Right cardiac atrium (tissue), 5 donors: ENCODE measurements around the gene PPFIA1. TPM values are rescaled to one million over a fixed set of nuclear protein-coding genes. Genes with fewer than 3 reads are reported as not detected.

Source experiments
- ATAC-seq, 2 donors: fragments of 200-7000 bp; cut with Tn5 transposase; one replicate each; pipeline versions ENCODE4 v1.8.0 to v1.9.1; 2020; ENCODE audit warnings: moderate library complexity in 2 of 2, mild to moderate bottlenecking in 1 of 2
- DNase-seq, 3 donors: peaks; one replicate each; pipeline ENCODE4 v3.0.0-alpha.2; 2020
- H3K27ac ChIP-seq: one replicate; pipeline ENCODE4 v1.5.1; 2013; ENCODE audit warnings: mild to moderate bottlenecking, low read length, control low read depth, moderate library complexity
- H3K27me3 ChIP-seq: one replicate; pipeline ENCODE4 v1.6.1; 2013; ENCODE audit not compliant: control insufficient read depth, insufficient read depth
- H3K4me1 ChIP-seq: one replicate; pipeline ENCODE4 v1.6.1; 2013; ENCODE audit warnings: low read length; ENCODE audit not compliant: control insufficient read depth, insufficient read depth
- H3K4me3 ChIP-seq: one replicate; pipeline ENCODE4 v1.5.1; 2013; ENCODE audit warnings: low read length, control low read depth
- H3K9me3 ChIP-seq: one replicate; pipeline ENCODE4 v1.6.1; 2013; ENCODE audit warnings: low read length; ENCODE audit not compliant: control insufficient read depth
- WGBS: extraction: QIAGEN DNeasy Blood & Tissue Kit; methylation state at CpG from one replicate; pipeline ENCODE4 v1.1.7; 2013; 5-methylcytosine and 5-hydroxymethylcytosine counted together
- intact Hi-C, 4 donors: fragments of 100-400 bp; cut with DNase I; formaldehyde crosslinking; loops; one replicate each; pipeline versions ENCODE4 v1.11.0 to v1.14.0; 2022 to 2023
- polyA plus RNA-seq: library from polyadenylated mRNA; stranded (reverse); fragments of 200-250 nt; gene quantifications from one replicate; pipeline ENCODE4 v1.2.3, GENCODE V29; 2013
- total RNA-seq, 4 donors: library from RNA; stranded (reverse); fragmentation: NEBNext Ultra II Directional; extraction: Animal tissue kit (Norgen Biotek cat#: 25700); gene quantifications; one replicate each; pipeline ENCODE4 v1.2.1, GENCODE V29; 2021
- donor health status: healthy with polysubstance abuse.
- donor health status: DM: no; HTN: yes; CAD: no.
- donor health status: DM: no; HTN: no; CAD: no.
- donor health status: DM: no; HTN: yes; CAD: no; lungs with severe emphysema.
- donor health status: DM: yes; HTN: yes; CAD: no.

PPFIA1 gene
- total and polyA plus RNA-seq, 5 donors: 16.2 to 44.9 (median 37.7) TPM

- intact Hi-C loops: no loop called here
- Histone ChIP-seq H3K4me1 (no peaks in the 10 kb centered on the region), H3K9me3 (no peaks in the 10 kb centered on the region), H3K4me3 (no peak overlapping the region), H3K27ac (no peak overlapping the region), H3K27me3 (no peaks in the 10 kb centered on the region)
- no peak for DNase-seq
- WGBS: 88% methylated on average over 5 of the region's 5 CpGs
- no peak for ATAC-seq
These were observed 27.9 kb downstream of the PPFIA1 start for GRCh38 chr11:70298243-70298915.

GRCh38 chr11:70299636-70300035, 29.1 kb downstream of the PPFIA1 start:
- WGBS: 95% methylated on average over 11 of the region's 11 CpGs
- H3K4me3 ChIP-seq: no peak overlapping the region
- no peak for ATAC-seq
- H3K27me3 ChIP-seq: no peaks in the 10 kb centered on the region
- DNase-seq: no peak
- no peak overlapping the region for H3K27ac ChIP-seq
- no peaks in the 10 kb centered on the region for H3K4me1 ChIP-seq
- intact Hi-C loops: no loop called here
- H3K9me3 ChIP-seq: no peaks in the 10 kb centered on the region

GRCh38 chr11:70301191-70301590, 30.7 kb downstream of the PPFIA1 start:
- H3K27me3 ChIP-seq: no peaks in the 10 kb centered on the region
- WGBS: 93% methylated on average over 2 of the region's 2 CpGs
- H3K4me1 ChIP-seq: no peaks in the 10 kb centered on the region
- H3K4me3 ChIP-seq: no peak overlapping the region
- no peaks in the 10 kb centered on the region for H3K9me3 ChIP-seq
- ATAC-seq: no peak
- intact Hi-C loops: no loop called here
- no peak for DNase-seq
- H3K27ac ChIP-seq: no peak overlapping the region

- Histone ChIP-seq H3K4me1 (no peaks in the 10 kb centered on the region), H3K9me3 (no peaks in the 10 kb centered on the region), H3K27ac (no peak overlapping the region), H3K27me3 (no peaks in the 10 kb centered on the region), H3K4me3 (no peak overlapping the region)
- no peak for ATAC-seq
- DNase-seq: no peak
- WGBS: 89% methylated on average over 13 of the region's 13 CpGs
- intact Hi-C loops: no loop called here
These were observed 31.4 kb downstream of the PPFIA1 start for GRCh38 chr11:70301721-70302418.

GRCh38 chr11:70302419-70302752, 31.9 kb downstream of the PPFIA1 start:
- H3K27me3 ChIP-seq: no peaks in the 10 kb centered on the region

GRCh38 chr11:70303070-70303469, 32.6 kb downstream of the PPFIA1 start:
- ATAC-seq (peak; percentile 77 to 78), DNase-seq (peak; percentile 53 to 66 (median 63))
- no peak overlapping the region for H3K4me3 ChIP-seq
- no peaks in the 10 kb centered on the region for H3K27me3 ChIP-seq
- no peak overlapping the region for H3K27ac ChIP-seq
- H3K4me1 ChIP-seq: no peaks in the 10 kb centered on the region
- 64% methylated on average over 13 of the region's 13 CpGs for WGBS
- intact Hi-C loops: no loop called here
- H3K9me3 ChIP-seq: no peaks in the 10 kb centered on the region

More at GRCh38 chr11:70302419-70302752, 31.9 kb downstream of the PPFIA1 start:
- Histone ChIP-seq H3K4me1 (no peaks in the 10 kb centered on the region), H3K9me3 (no peaks in the 10 kb centered on the region), H3K27ac (no peak overlapping the region), H3K4me3 (no peak overlapping the region)
- ATAC-seq: peak in 1 of 2 donors; percentile 18
- intact Hi-C loops: no loop called here
- 65% methylated on average over 7 of the region's 7 CpGs for WGBS
- no peak for DNase-seq

- Histone ChIP-seq H3K27me3 (no peaks in the 10 kb centered on the region), H3K9me3 (no peaks in the 10 kb centered on the region), H3K27ac (no peak overlapping the region), H3K4me1 (no peaks in the 10 kb centered on the region), H3K4me3 (no peak overlapping the region)
- intact Hi-C loops: no loop called here
- ATAC-seq (no peak), DNase-seq (no peak)
- WGBS: 89% methylated on average over 2 of the region's 2 CpGs
These were observed 33.7 kb downstream of the PPFIA1 start for GRCh38 chr11:70304208-70304603.

GRCh38 chr11:70305501-70305900, 35.0 kb downstream of the PPFIA1 start:
- intact Hi-C loops: no loop called here
- Histone ChIP-seq H3K4me3 (no peak overlapping the region), H3K4me1 (no peaks in the 10 kb centered on the region), H3K9me3 (no peaks in the 10 kb centered on the region), H3K27ac (no peak overlapping the region), H3K27me3 (no peaks in the 10 kb centered on the region)
- no peak for ATAC-seq
- WGBS: 91% methylated on average over 3 of the region's 3 CpGs
- no peak for DNase-seq

- Histone ChIP-seq H3K9me3 (no peaks in the 10 kb centered on the region), H3K27ac (no peak overlapping the region), H3K4me1 (no peaks in the 10 kb centered on the region), H3K4me3 (no peak overlapping the region), H3K27me3 (no peaks in the 10 kb centered on the region)
- intact Hi-C loops: no loop called here
- DNase-seq (no peak), ATAC-seq (no peak)
- 71% methylated on average over 4 of the region's 4 CpGs for WGBS
These were observed 36.1 kb downstream of the PPFIA1 start for GRCh38 chr11:70306586-70307033.

- WGBS: 56% methylated on average over 3 of the region's 3 CpGs
- DNase-seq: no peak
- no peaks in the 10 kb centered on the region for H3K9me3 ChIP-seq
- intact Hi-C loops: no loop called here
- H3K4me3 ChIP-seq: no peak overlapping the region
- no peak for ATAC-seq
- H3K27ac ChIP-seq: no peak overlapping the region
- H3K27me3 ChIP-seq: no peaks in the 10 kb centered on the region
- no peaks in the 10 kb centered on the region for H3K4me1 ChIP-seq
These were observed 36.7 kb downstream of the PPFIA1 start for GRCh38 chr11:70307176-70307575.

GRCh38 chr11:70311616-70312015, 41.1 kb downstream of the PPFIA1 start:
- Histone ChIP-seq H3K9me3 (no peaks in the 10 kb centered on the region), H3K4me3 (no peak overlapping the region), H3K27ac (no peak overlapping the region), H3K4me1 (peaks cover 4% of the 10 kb centered on the region), H3K27me3 (no peaks in the 10 kb centered on the region)
- 98% methylated on average over 4 of the region's 4 CpGs for WGBS
- intact Hi-C loops: no loop called here
- no peak for ATAC-seq
- DNase-seq: no peak
